Body of pancreas (tissue), 4 donors: Measurements from ENCODE around the gene PTPN6. TPM values are rescaled to one million over a fixed set of nuclear protein-coding genes. Genes with fewer than 3 reads are reported as not detected.

Source experiments
- ATAC-seq: fragments of 150-250 bp; one replicate; pipeline ENCODE4 v1.9.1; 2016
- DNase-seq, 4 donors: peaks; one replicate each; pipeline ENCODE4 v3.0.0-alpha.2; 2019
- H3K27ac ChIP-seq, 4 donors: fragments of 200-600 bp; sonication (generic); 1 replicate in 3 of 4; 2 replicates in 1 of 4; pipeline versions ENCODE4 v1.5.1 to v1.6.1; 2016 to 2019; ENCODE audit warnings: mild to moderate bottlenecking in 1 of 4, mixed read lengths in 1 of 4, moderate library complexity in 1 of 4
- H3K27me3 ChIP-seq, 2 donors: fragments of 200-600 bp; sonication (generic); one replicate each; pipeline ENCODE4 v1.6.0; 2016; ENCODE audit warnings: mild to moderate bottlenecking in 1 of 2
- H3K36me3 ChIP-seq, 2 donors: fragments of 200-600 bp; sonication (generic); replicated peaks in 1 of 2; 2 replicates each; pipeline ENCODE4 v1.5.1; 2016; ENCODE audit warnings: low read depth in 2 of 2; ENCODE audit not compliant: insufficient read depth in 1 of 2
- H3K4me1 ChIP-seq: fragments of 200-600 bp; sonication (generic); one replicate; pipeline ENCODE4 v1.6.0; 2016
- H3K4me3 ChIP-seq, 2 donors: fragments of 200-600 bp; sonication (generic); 1 replicate in 1 of 2; 2 replicates in 1 of 2; pipeline ENCODE4 v1.5.1; 2016 to 2019
- H3K9me3 ChIP-seq, 3 donors: fragments of 200-600 bp; sonication (generic); 1 replicate in 2 of 3; 2 replicates in 1 of 3; pipeline ENCODE4 v1.5.1; 2016
- POLR2A ChIP-seq, 3 donors: fragments of 450-650 bp; IDR thresholded peaks; one replicate each; pipeline ENCODE4 v1.6.1; 2016; ENCODE audit warnings: antibody characterized with exemption in 3 of 3, mild to moderate bottlenecking in 2 of 3
- WGBS, 2 donors: methylation state at CpG; one replicate each; pipeline ENCODE4 v1.1.5; 2017; 5-methylcytosine and 5-hydroxymethylcytosine counted together
- intact Hi-C: fragments of 100-400 bp; cut with DNase I; formaldehyde crosslinking; loops from one replicate; pipeline ENCODE4 v1.15.1; 2023
- total RNA-seq, 2 donors: library from RNA; depleted of rRNA; stranded (reverse); fragments of >200 nt; gene quantifications; one replicate each; pipeline ENCODE4 v1.1.0, GENCODE V29; 2016
- TF ChIP-seq, protein P1 (sequence below), 7 experiments: fragments of 450-650 bp in 4 of 7; fragments of 200-600 bp in 3 of 7; sonication (generic) in 3 of 7; IDR thresholded peaks; one replicate each; pipeline ENCODE4 v1.5.1; 2016 to 2019; ENCODE audit warnings: antibody characterized with exemption in 7 of 7

Gene PTPN6
- total RNA-seq, 2 donors from 2014 or later: 18.4 to 19.4 TPM

DNA sequence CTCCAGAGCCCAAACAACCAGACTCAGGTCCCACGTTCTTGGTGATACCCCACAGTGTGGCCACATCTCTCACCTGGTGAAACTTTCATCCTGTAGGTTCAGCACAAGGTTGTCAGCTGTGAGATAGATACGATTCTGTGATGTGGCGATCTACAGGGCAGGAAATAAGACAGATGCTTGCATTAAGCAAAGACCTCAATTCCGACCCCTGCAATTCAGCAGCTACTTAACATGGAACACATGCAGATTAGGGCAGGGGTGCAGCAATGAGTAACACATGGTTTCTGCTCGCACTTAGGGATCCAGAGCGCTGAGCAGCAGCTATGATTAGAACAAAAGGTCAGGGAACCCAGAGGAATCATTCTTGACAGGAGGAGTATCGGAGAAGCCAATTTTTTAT is 15.2 kb downstream of the PTPN6 start:
- Histone ChIP-seq H3K9me3 (no peaks in the 10 kb centered on the region), H3K27me3 (no peaks in the 10 kb centered on the region), H3K4me3 (no peak overlapping the region), H3K36me3 (peaks cover 0 to 2% of the 10 kb centered on the region in 2 donors), H3K4me1 (peaks cover 79% of the 10 kb centered on the region), H3K27ac (peak overlapping the region in 3 of 4 donors; percentile 86 to 99 (median 99))
- 35 to 47% methylated on average over 7 of the region's 7 CpGs for WGBS, 2 donors
- TF ChIP-seq, protein P1, sequence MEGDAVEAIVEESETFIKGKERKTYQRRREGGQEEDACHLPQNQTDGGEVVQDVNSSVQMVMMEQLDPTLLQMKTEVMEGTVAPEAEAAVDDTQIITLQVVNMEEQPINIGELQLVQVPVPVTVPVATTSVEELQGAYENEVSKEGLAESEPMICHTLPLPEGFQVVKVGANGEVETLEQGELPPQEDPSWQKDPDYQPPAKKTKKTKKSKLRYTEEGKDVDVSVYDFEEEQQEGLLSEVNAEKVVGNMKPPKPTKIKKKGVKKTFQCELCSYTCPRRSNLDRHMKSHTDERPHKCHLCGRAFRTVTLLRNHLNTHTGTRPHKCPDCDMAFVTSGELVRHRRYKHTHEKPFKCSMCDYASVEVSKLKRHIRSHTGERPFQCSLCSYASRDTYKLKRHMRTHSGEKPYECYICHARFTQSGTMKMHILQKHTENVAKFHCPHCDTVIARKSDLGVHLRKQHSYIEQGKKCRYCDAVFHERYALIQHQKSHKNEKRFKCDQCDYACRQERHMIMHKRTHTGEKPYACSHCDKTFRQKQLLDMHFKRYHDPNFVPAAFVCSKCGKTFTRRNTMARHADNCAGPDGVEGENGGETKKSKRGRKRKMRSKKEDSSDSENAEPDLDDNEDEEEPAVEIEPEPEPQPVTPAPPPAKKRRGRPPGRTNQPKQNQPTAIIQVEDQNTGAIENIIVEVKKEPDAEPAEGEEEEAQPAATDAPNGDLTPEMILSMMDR (IDR thresholded peaks at IDR 0.05): no peak
- no peak for TF ChIP-seq POLR2A (IDR thresholded peaks at IDR 0.05)
- ATAC-seq (no peak), DNase-seq (no peak)
- intact Hi-C loops: no loop called here

DNA sequence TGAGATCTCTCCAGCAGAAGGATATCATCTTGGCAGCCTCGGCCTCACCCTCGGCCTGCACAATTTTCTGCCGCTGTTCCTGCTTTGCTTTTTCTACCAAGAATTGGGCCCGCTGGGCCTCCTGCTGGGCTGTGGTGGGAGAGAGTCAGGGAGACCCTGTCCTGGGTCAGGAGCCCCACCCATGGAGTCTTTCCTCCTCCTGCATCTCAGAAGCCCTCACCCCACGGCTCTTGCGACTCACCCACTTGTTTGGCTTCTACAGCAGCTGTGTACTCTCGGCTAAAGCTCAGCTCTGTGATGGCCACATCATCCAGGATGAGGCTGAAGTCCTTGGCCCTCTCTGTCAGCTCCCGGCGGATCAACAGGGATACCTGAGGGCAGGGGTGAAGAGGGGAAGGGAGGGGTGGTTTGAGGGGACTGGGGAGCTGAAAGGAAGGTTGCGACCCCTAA is 16.5 kb downstream of the PTPN6 start:
- H3K27me3 ChIP-seq: no peaks in the 10 kb centered on the region
- H3K9me3 ChIP-seq: no peaks in the 10 kb centered on the region
- no peak overlapping the region for H3K4me3 ChIP-seq
- peaks cover 0 to 2% of the 10 kb centered on the region in 2 donors for H3K36me3 ChIP-seq
- DNase-seq (no peak), ATAC-seq (no peak)
- 48 to 55% methylated on average over 8 to 9 of the region's 10 CpGs for WGBS, 2 donors
- peaks cover 73% of the 10 kb centered on the region for H3K4me1 ChIP-seq
- intact Hi-C loops: no loop called here
- peak overlapping the region; percentile 16 to 99 (median 92) for H3K27ac ChIP-seq
- no peak for TF ChIP-seq POLR2A (IDR thresholded peaks at IDR 0.05)
- TF ChIP-seq, protein P1 (IDR thresholded peaks at IDR 0.05): no peak

DNA sequence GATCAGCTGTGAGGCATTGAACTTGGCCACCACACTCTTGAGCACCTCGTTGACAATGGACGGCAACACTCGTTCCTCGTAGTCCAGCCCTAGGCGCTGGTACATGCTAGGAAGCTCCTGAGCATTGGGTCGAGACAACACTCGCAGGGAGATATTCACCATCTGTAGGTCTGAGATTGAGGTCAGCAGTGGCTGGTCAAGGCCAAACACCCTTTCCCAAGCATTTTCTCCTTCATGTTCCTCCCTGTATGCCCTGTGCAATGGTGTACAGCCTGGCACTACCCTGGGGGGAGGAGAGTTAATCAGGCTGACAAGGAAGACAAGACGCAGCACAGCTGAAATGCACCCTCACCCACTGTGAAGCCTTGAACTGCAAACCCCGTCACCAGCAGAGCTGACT is 17.3 kb downstream of the PTPN6 start:
- H3K4me3 ChIP-seq: no peak overlapping the region
- no peak for ATAC-seq
- peaks cover 70% of the 10 kb centered on the region for H3K4me1 ChIP-seq
- H3K27ac ChIP-seq: peak overlapping the region in 3 of 4 donors; percentile 86 to 99 (median 99)
- no peaks in the 10 kb centered on the region for H3K9me3 ChIP-seq
- WGBS, 2 donors: 42 to 45% methylated on average over 8 to 9 of the region's 9 CpGs
- intact Hi-C loops: no loop called here
- TF ChIP-seq, protein P1 (IDR thresholded peaks at IDR 0.05): no peak
- TF ChIP-seq POLR2A (IDR thresholded peaks at IDR 0.05): no peak
- peaks cover 0 to 2% of the 10 kb centered on the region in 2 donors for H3K36me3 ChIP-seq
- H3K27me3 ChIP-seq: no peaks in the 10 kb centered on the region
- DNase-seq: no peak

DNA sequence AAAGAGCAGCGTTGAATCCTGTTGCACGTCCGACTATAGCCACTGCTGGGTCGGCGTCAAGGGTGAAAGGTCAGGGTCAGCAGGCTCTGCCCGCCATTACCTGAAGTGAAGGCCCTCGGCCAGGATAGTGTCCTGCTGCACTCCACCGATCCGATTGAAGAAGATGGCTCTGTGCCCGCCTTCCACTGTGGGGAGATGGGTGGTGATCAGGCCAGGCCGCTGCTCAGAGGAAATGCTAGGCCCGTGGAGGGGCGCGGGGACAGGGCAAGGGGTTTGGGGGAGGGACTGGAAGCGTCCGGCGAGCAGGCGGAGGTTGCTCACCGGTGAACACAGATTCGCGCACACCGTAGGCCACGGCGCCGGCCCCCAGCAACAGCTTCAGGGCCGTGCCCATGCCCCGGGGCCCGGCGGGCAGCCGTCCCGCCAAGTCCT is 19.0 kb downstream of the PTPN6 start:
- peak in 3 of 4 donors; percentile 44 to 57 (median 52) for DNase-seq
- no peak for ATAC-seq
- TF ChIP-seq POLR2A (IDR thresholded peaks at IDR 0.05): no peak
- TF ChIP-seq, protein P1 (IDR thresholded peaks at IDR 0.05): no peak
- Histone ChIP-seq H3K27me3 (no peaks in the 10 kb centered on the region), H3K4me1 (peaks cover 61% of the 10 kb centered on the region), H3K9me3 (no peaks in the 10 kb centered on the region), H3K27ac (peak overlapping the region; percentile 84 to 99 (median 90)), H3K36me3 (peaks cover under 1 to 9% of the 10 kb centered on the region in 2 donors), H3K4me3 (peak overlapping the region; percentile 69 to 99)
- intact Hi-C loops: no loop called here
- 0% methylated on average over 17 to 24 of the region's 31 CpGs for WGBS, 2 donors

DNA sequence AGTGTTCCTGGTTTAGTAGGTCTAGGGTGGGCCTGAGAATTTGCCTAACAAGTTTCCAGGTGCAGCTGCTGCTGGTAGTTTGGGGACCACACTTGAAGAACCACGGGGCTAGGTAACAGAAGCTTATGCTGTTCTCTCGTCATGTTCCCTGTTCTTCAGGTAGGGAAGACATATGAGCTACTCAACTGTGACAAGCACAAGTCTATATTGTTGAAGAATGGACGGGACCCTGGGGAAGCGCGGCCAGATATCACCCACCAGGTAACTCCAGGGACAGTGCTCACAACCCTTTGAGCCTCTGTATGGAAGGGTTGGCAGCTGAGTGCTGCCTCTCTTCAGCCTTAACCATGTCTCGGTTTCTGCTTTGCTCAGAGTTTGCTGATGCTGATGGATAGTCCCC is 23.0 kb downstream of the PTPN6 start:
- 84 to 90% methylated on average over 6 of the region's 6 CpGs for WGBS, 2 donors
- no peaks in the 10 kb centered on the region for H3K9me3 ChIP-seq
- H3K27me3 ChIP-seq: no peaks in the 10 kb centered on the region
- ATAC-seq: no peak
- no peak overlapping the region for H3K4me3 ChIP-seq
- DNase-seq: no peak
- no peak overlapping the region for H3K27ac ChIP-seq
- intact Hi-C loops: no loop called here
- H3K4me1 ChIP-seq: peaks cover 20% of the 10 kb centered on the region
- peaks cover 11 to 30% of the 10 kb centered on the region in 2 donors for H3K36me3 ChIP-seq
- TF ChIP-seq, protein P1 (IDR thresholded peaks at IDR 0.05): no peak
